ENCODE data around the gene DNAJB11. TPM values are rescaled to one million over a fixed set of nuclear protein-coding genes. Genes with fewer than 3 reads are reported as not detected.
"Not testable (repeated sequence)": the region's sequence is repeated elsewhere in the genome, so short reads cannot be mapped to it uniquely, and the experiment has no call there.

Gene DNAJB11
- total RNA-seq, 2 experiments from 2014 or later, result 36.9 to 39.5 TPM

GRCh38 chr3:186621894-186622650 lies 51.6 kb downstream of the DNAJB11 start:
- CTCF ChIA-PET, result interaction anchor here (5.1 kb wide), 1 partner anchor 8 kb away, joined by 49 read pairs; the partner anchor contains the start of gene AHSG
- H3K27me3 Mint-ChIP-seq, result peaks cover 24% of the 10 kb centered on the region
- POLR2A ChIA-PET, result no interaction called here
- no peak overlapping the region for H3K4me3 Mint-ChIP-seq
- intact Hi-C loops (cut with micrococcal nuclease), result no loop called here
- H3K36me3 Mint-ChIP-seq, result no peaks in the 10 kb centered on the region
- H3K4me1 Mint-ChIP-seq (ENCODE audit: low read depth), result peaks cover 2% of the 10 kb centered on the region
- no peak overlapping the region for H3K27ac Mint-ChIP-seq
- H3K9me3 Mint-ChIP-seq, result no peaks in the 10 kb centered on the region
- DNase-seq, result no peak

GRCh38 chr3:186622651-186623310 lies 52.3 kb downstream of the DNAJB11 start:
- ChIA-PET POLR2A (no interaction called here), CTCF (interaction anchor here (5.1 kb wide), 1 partner anchor 8 kb away, joined by 49 read pairs; the partner anchor contains the start of gene AHSG)
- intact Hi-C loops (cut with micrococcal nuclease), result no loop called here
- peaks cover 18% of the 10 kb centered on the region for H3K27me3 Mint-ChIP-seq
- H3K27ac Mint-ChIP-seq, result no peak overlapping the region
- no peaks in the 10 kb centered on the region for H3K36me3 Mint-ChIP-seq
- no peaks in the 10 kb centered on the region for H3K4me1 Mint-ChIP-seq (ENCODE audit: low read depth)
- DNase-seq, result no peak
- H3K9me3 Mint-ChIP-seq, result no peaks in the 10 kb centered on the region
- H3K4me3 Mint-ChIP-seq, result no peak overlapping the region

DNA sequence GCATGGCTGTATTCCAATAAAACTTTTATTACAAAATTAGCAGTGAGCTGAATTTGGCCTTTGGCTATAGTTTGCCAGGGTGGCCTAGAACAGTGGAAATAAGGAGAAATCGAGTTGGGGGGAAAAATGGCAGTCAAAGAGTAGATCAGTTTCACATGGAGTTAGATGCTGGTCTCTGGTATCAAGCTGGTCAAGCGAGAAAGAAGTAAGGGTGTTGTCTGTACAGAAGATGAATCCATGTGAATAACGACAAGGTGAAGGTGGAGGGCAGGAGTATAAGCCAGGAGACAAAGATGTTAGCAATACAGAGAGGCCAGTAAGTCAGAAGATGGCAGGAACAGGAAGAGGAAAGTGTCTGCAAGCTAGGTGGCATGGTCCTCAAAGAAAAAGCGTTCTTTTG lies 54.1 kb downstream of the DNAJB11 start:
- Mint-ChIP-seq H3K36me3 (no peaks in the 10 kb centered on the region), H3K27me3 (peaks cover 8% of the 10 kb centered on the region), H3K4me3 (no peak overlapping the region), H3K27ac (no peak overlapping the region), H3K9me3 (no peaks in the 10 kb centered on the region), H3K4me1 (ENCODE audit: low read depth) (no peaks in the 10 kb centered on the region)
- no peak for DNase-seq
- POLR2A ChIA-PET, result no interaction called here
- CTCF ChIA-PET, result interaction anchor here (2.8 to 5.1 kb wide), 2 partner anchors 8 to 10 kb away, joined by 18 to 49 read pairs; partner anchors contain the start of gene AHSG
- intact Hi-C loops (cut with micrococcal nuclease), result no loop called here

DNA sequence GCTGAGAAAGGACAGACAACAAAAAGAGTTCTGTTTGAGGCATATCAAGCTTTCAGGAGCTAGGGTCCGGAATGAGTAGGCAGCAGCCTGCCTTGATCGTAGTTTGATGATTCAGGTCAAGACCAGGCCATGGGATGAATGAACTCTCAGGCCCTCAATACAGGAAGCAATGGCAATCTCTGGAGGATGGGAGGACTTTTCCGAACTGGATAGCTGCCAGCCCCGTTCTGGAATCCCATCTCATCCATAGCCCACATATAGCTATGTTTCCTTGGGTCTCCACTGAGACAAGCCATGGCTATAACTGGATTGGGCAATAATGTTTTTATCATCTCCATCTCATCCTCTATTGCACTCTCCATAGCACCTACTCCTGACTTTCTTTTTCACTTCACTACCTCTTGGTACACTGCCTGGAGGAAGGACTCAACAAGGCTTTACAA lies 55.1 kb downstream of the DNAJB11 start:
- H3K9me3 Mint-ChIP-seq, result no peaks in the 10 kb centered on the region
- ChIA-PET CTCF (interaction anchor here (2.8 to 5.1 kb wide), 2 partner anchors 9 to 11 kb away, joined by 18 to 49 read pairs; partner anchors contain the start of gene AHSG), POLR2A (interaction anchor here (0.6 kb wide), 1 partner anchor 540 kb away, joined by 3 read pairs; no protein-coding TSS in a partner anchor)
- intact Hi-C loops (cut with micrococcal nuclease), result no loop called here
- no peak overlapping the region for H3K27ac Mint-ChIP-seq
- no peaks in the 10 kb centered on the region for H3K4me1 Mint-ChIP-seq (ENCODE audit: low read depth)
- no peak for DNase-seq
- peaks cover 12% of the 10 kb centered on the region for H3K27me3 Mint-ChIP-seq
- no peaks in the 10 kb centered on the region for H3K36me3 Mint-ChIP-seq
- H3K4me3 Mint-ChIP-seq, result no peak overlapping the region

DNA sequence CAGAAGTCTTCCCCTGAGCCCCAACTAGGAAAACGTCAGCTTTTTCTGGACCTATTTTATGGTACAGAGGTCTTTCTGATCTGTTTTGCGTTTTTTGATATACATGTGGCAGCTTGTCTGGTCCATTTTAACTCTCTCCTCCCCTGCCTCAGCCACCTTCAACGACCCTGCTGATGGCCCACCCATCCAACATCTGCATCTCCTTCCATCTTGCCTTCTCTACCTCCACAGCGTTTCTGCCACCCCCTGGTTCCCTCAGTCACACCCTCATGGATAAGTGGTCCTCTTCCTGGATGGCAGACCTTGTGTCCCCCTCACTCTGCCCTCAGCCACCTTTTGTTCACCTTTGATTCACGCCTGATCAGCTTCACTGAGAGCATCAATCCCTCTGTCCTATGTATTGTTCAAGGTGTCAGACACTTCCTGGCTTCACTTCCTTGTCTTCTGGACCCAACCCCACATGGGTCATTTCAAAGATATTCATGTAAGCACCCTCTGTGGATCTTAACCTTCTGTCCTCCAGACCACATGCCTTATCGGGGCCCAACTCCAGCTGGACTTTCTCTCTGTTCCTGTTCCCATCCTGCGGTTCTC lies 55.8 kb downstream of the DNAJB11 start:
- ChIA-PET CTCF (interaction anchor here (2.8 to 5.1 kb wide), 2 partner anchors 9 to 12 kb away, joined by 18 to 49 read pairs; partner anchors contain the start of gene AHSG), POLR2A (no interaction called here)
- Mint-ChIP-seq H3K4me3 (no peak overlapping the region), H3K36me3 (no peaks in the 10 kb centered on the region), H3K4me1 (ENCODE audit: low read depth) (no peaks in the 10 kb centered on the region), H3K27me3 (peaks cover 15% of the 10 kb centered on the region), H3K9me3 (no peaks in the 10 kb centered on the region), H3K27ac (no peak overlapping the region)
- intact Hi-C loops (cut with micrococcal nuclease), result no loop called here
- no peak for DNase-seq

GRCh38 chr3:186627852-186628414 lies 57.4 kb downstream of the DNAJB11 start:
- H3K27me3 Mint-ChIP-seq, result peaks cover 10% of the 10 kb centered on the region
- no peak for DNase-seq
- H3K9me3 Mint-ChIP-seq, result no peaks in the 10 kb centered on the region
- H3K27ac Mint-ChIP-seq, result no peak overlapping the region
- no peak overlapping the region for H3K4me3 Mint-ChIP-seq
- intact Hi-C loops (cut with micrococcal nuclease), result no loop called here
- ChIA-PET POLR2A (no interaction called here), CTCF (no interaction called here)
- no peaks in the 10 kb centered on the region for H3K4me1 Mint-ChIP-seq (ENCODE audit: low read depth)
- no peaks in the 10 kb centered on the region for H3K36me3 Mint-ChIP-seq

DNA sequence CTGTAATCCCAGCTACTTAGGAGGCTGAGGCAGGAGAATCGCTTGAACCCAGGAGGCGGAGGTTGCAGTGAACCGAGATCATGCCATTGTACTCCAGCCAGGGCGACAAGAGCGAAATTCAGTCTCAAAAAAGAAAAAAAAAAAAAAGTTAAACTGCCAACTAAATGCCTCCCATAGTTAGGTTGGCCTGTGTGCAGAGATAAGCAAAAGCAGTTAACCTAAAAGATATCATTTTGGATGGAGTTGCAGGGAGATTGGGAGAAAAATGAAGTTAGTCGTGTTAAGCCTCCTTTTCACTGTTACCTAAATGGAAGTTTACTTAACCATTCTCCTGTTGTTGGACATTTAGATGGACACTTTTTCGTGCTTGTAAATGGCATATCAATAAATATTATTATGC lies 58.2 kb downstream of the DNAJB11 start:
- intact Hi-C loops (cut with micrococcal nuclease), result no loop called here
- Mint-ChIP-seq H3K27ac (no peak overlapping the region), H3K4me3 (no peak overlapping the region), H3K4me1 (ENCODE audit: low read depth) (no peaks in the 10 kb centered on the region), H3K9me3 (no peaks in the 10 kb centered on the region), H3K36me3 (no peaks in the 10 kb centered on the region), H3K27me3 (peaks cover 7% of the 10 kb centered on the region)
- CTCF ChIA-PET, result interaction anchor here (2.5 kb wide), 1 partner anchor 14 kb away, joined by 9 read pairs; no protein-coding TSS in a partner anchor
- DNase-seq, result no peak
- POLR2A ChIA-PET, result no interaction called here

- DNase-seq, result no peak
- intact Hi-C loops (cut with micrococcal nuclease), result no loop called here
- Mint-ChIP-seq H3K27ac (no peak overlapping the region), H3K9me3 (no peaks in the 10 kb centered on the region), H3K36me3 (no peaks in the 10 kb centered on the region), H3K4me1 (ENCODE audit: low read depth) (no peaks in the 10 kb centered on the region), H3K4me3 (no peak overlapping the region), H3K27me3 (peaks cover 7% of the 10 kb centered on the region)
- ChIA-PET CTCF (interaction anchor here (0.6 to 2.5 kb wide), 3 partner anchors 14 to 648 kb away, joined by 3 to 10 read pairs (median 9); no protein-coding TSS in a partner anchor), POLR2A (no interaction called here)
These were observed 60.6 kb downstream of the DNAJB11 start for GRCh38 chr3:186630950-186631641.

GRCh38 chr3:186633481-186633880 lies 63.0 kb downstream of the DNAJB11 start:
- H3K36me3 Mint-ChIP-seq, result no peaks in the 10 kb centered on the region
- ChIA-PET CTCF (interaction anchor here (1.8 kb wide), 1 partner anchor 17 kb away, joined by 5 read pairs; no protein-coding TSS in a partner anchor), POLR2A (no interaction called here)
- H3K4me1 Mint-ChIP-seq (ENCODE audit: low read depth), result no peaks in the 10 kb centered on the region
- DNase-seq, result no peak
- intact Hi-C loops (cut with micrococcal nuclease), result no loop called here
- H3K4me3 Mint-ChIP-seq, result no peak overlapping the region
- H3K9me3 Mint-ChIP-seq, result no peaks in the 10 kb centered on the region
- peaks cover 9% of the 10 kb centered on the region for H3K27me3 Mint-ChIP-seq
- H3K27ac Mint-ChIP-seq, result no peak overlapping the region

- intact Hi-C loops (cut with micrococcal nuclease), result not testable (repeated sequence)
These were observed 63.7 kb downstream of the DNAJB11 start for GRCh38 chr3:186634207-186634606.

More at GRCh38 chr3:186634207-186634606, 63.7 kb downstream of the DNAJB11 start:
- H3K4me3 Mint-ChIP-seq; H3K27me3 Mint-ChIP-seq; POLR2A ChIA-PET; H3K36me3 Mint-ChIP-seq; DNase-seq; H3K4me1 Mint-ChIP-seq (ENCODE audit: low read depth); H3K9me3 Mint-ChIP-seq; H3K27ac Mint-ChIP-seq: not testable (repeated sequence)
- CTCF ChIA-PET, result interaction anchor here (0.9 kb wide), 1 partner anchor 187 kb away, joined by 3 read pairs; no protein-coding TSS in a partner anchor
